ENCODE measurements around the gene MIXL1.

MIXL1 gene

GRCh38 chr1:226276077-226276682 is 52.7 kb downstream of the MIXL1 start:
- Histone ChIP-seq H3K4me2 (ENCODE audit: low read depth, low read length, poor library complexity, severe bottlenecking) (no peak overlapping the region), H3K9ac (ENCODE audit: low read depth, low read length, poor library complexity, severe bottlenecking) (no peak overlapping the region), H3K27me3 (ENCODE audit: insufficient read depth, low read length, poor library complexity, severe bottlenecking) (no peaks in the 10 kb centered on the region), H3F3A (ENCODE audit: low read depth) (no peaks in the 10 kb centered on the region), H3K9me2 (replicated peaks; ENCODE audit: low read depth, low read length) (no peaks in the 10 kb centered on the region), H3K4me1 (ENCODE audit: insufficient read depth, low read length, poor library complexity, severe bottlenecking) (no peaks in the 10 kb centered on the region), H3K36me3 (ENCODE audit: insufficient read depth, low read length) (peaks cover 19% of the 10 kb centered on the region; the same call in 1 of the 2 replicates), H3K79me2 (ENCODE audit: insufficient read depth, low read length) (no peaks in the 10 kb centered on the region), H3K4me3 (ENCODE audit: low read length, poor library complexity, severe bottlenecking) (no peak overlapping the region), H3K9me3 (ENCODE audit: insufficient read depth, low read depth, low read length) (no peaks in the 10 kb centered on the region), H4K20me1 (ENCODE audit: insufficient read depth, low read length, poor library complexity, severe bottlenecking) (no peaks in the 10 kb centered on the region), H2AFZ (ENCODE audit: low read length) (no peak overlapping the region)
- TF ChIP-seq, protein P1, sequence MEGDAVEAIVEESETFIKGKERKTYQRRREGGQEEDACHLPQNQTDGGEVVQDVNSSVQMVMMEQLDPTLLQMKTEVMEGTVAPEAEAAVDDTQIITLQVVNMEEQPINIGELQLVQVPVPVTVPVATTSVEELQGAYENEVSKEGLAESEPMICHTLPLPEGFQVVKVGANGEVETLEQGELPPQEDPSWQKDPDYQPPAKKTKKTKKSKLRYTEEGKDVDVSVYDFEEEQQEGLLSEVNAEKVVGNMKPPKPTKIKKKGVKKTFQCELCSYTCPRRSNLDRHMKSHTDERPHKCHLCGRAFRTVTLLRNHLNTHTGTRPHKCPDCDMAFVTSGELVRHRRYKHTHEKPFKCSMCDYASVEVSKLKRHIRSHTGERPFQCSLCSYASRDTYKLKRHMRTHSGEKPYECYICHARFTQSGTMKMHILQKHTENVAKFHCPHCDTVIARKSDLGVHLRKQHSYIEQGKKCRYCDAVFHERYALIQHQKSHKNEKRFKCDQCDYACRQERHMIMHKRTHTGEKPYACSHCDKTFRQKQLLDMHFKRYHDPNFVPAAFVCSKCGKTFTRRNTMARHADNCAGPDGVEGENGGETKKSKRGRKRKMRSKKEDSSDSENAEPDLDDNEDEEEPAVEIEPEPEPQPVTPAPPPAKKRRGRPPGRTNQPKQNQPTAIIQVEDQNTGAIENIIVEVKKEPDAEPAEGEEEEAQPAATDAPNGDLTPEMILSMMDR (conservative IDR thresholded peaks at IDR 0.05; ENCODE audit: low read length), result no peak
- no peak for TF ChIP-seq EZH2phosphoT487 (IDR thresholded peaks at IDR 0.05; ENCODE audit: borderline replicate concordance)

All from Loucy (cell line).